ENCODE data around the gene FIGLA.

The FIGLA gene

GRCh38 chr2:70769450-70769849 is 21.0 kb downstream of the FIGLA start:
- DNase-seq = no peak

GRCh38 chr2:70768590-70769085 is 21.8 kb downstream of the FIGLA start:
- no peak for DNase-seq

GRCh38 chr2:70767699-70768589 is 22.5 kb downstream of the FIGLA start, which contains the start of gene ADD2:
ADD2 (minus strand) TSS chr2:70768200; CDS start chr2:70706408, 61,792 bp downstream.
- no peak for DNase-seq

GRCh38 chr2:70767079-70767698 is 23.3 kb downstream of the FIGLA start:
- no peak for DNase-seq

- no peak for DNase-seq
Observed at GRCh38 chr2:70766357-70767078, 23.9 kb downstream of the FIGLA start.

GRCh38 chr2:70765507-70765906 is 24.9 kb downstream of the FIGLA start:
- no peak for DNase-seq

GRCh38 chr2:70759446-70759845 is 31.0 kb downstream of the FIGLA start:
- no peak for DNase-seq

- no peak for DNase-seq
Observed at GRCh38 chr2:70757966-70758365, 32.5 kb downstream of the FIGLA start.

GRCh38 chr2:70757360-70757759 is 33.1 kb downstream of the FIGLA start:
- DNase-seq = no peak

- DNase-seq = no peak
Observed at GRCh38 chr2:70756128-70756527, 34.3 kb downstream of the FIGLA start.

GRCh38 chr2:70753902-70754301 is 36.5 kb downstream of the FIGLA start:
- DNase-seq = no peak

GRCh38 chr2:70753031-70753430 is 37.4 kb downstream of the FIGLA start:
- DNase-seq = no peak

GRCh38 chr2:70752396-70752795 is 38.0 kb downstream of the FIGLA start:
- no peak for DNase-seq

- DNase-seq = no peak
Observed at GRCh38 chr2:70751881-70752280, 38.6 kb downstream of the FIGLA start.

- DNase-seq = no peak
Observed at GRCh38 chr2:70750320-70750719, 40.1 kb downstream of the FIGLA start.

GRCh38 chr2:70748002-70748784 is 42.2 kb downstream of the FIGLA start:
- DNase-seq = no peak

- no peak for DNase-seq
Observed at GRCh38 chr2:70747284-70747683, 43.2 kb downstream of the FIGLA start.

GRCh38 chr2:70746094-70746974 is 44.1 kb downstream of the FIGLA start:
- no peak for DNase-seq

GRCh38 chr2:70745276-70745825 is 45.1 kb downstream of the FIGLA start:
- no peak for DNase-seq

- DNase-seq = no peak
Observed at GRCh38 chr2:70744397-70744796, 46.0 kb downstream of the FIGLA start.

GRCh38 chr2:70743677-70744076 is 46.8 kb downstream of the FIGLA start:
- DNase-seq = no peak
